ENCODE results near the gene GRIK5. TPM values are rescaled to one million over a fixed set of nuclear protein-coding genes. Genes with fewer than 3 reads are reported as not detected.
"Not testable (repeated sequence)": the region's sequence is repeated elsewhere in the genome, so short reads cannot be mapped to it uniquely, and the experiment has no call there.

Gene GRIK5
- total RNA-seq, 2 experiments from 2014 or later: 0.38 to 0.68 TPM

DNA sequence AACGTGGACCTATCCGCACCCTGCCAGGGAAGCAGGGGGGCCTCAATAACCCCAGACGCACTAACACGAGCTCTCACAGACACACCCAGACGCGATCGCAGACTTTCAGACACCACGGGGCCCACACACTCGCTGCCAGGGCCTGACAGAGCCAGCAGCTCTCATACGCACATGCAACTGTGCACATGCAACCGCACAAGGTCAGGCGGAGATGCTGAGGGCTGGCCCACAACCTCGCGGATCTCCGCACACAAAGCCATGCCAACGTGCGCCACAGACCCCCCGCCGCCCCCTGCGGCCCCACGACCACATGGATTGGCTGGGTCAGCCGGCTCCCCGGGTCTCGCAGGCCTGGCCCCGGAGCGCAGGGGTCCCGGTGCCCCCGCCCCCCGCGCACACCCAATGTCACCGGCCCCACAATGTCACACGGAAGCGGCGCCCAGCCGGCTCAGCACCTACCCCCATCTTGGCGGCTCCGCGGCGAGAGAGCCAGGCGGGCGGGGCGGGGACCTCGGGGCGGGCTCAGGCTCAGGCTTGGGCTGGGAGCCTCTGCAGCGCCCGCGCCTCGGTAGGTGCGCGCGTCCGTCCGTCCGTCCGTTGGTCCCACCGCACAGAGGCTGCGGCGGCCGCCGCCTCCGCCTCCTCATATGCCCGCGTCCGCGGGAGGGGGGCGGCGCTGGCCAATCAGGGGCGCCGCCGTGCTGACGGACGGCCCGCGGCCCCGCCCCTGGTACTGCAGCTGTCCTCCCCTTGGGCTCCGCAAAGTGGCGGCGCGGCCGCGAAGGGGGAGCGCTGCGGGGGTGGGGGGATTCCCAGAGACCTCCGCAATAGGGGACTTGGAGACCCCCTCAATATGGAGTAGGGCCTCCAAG, 76.2 kb downstream of the GRIK5 start, which contains the start of gene ATP1A3:
ATP1A3 (minus strand) TSS at position 619 of the 872 bp plus-strand sequence; CDS start at position 465, 154 bp downstream.
- ChIA-PET CTCF (interaction anchor here (0.5 to 0.6 kb wide), 2 partner anchors 80 to 120 kb away, joined by 3 read pairs; no protein-coding TSS in a partner anchor), POLR2A (no interaction called here)
- H3K27ac Mint-ChIP-seq: no peak within 1 kb of the TSS
- DNase-seq: peak; percentile 63
- peaks cover 44% of the 10 kb centered on the region for H3K27me3 Mint-ChIP-seq
- no peaks in the 10 kb centered on the region for H3K36me3 Mint-ChIP-seq (ENCODE audit: low read depth)
- H3K4me1 Mint-ChIP-seq: peaks cover 32% of the 10 kb centered on the region
- no peaks in the 10 kb centered on the region for H3K9me3 Mint-ChIP-seq
- H3K4me3 Mint-ChIP-seq: peak within 1 kb of the TSS; percentile 66

DNA sequence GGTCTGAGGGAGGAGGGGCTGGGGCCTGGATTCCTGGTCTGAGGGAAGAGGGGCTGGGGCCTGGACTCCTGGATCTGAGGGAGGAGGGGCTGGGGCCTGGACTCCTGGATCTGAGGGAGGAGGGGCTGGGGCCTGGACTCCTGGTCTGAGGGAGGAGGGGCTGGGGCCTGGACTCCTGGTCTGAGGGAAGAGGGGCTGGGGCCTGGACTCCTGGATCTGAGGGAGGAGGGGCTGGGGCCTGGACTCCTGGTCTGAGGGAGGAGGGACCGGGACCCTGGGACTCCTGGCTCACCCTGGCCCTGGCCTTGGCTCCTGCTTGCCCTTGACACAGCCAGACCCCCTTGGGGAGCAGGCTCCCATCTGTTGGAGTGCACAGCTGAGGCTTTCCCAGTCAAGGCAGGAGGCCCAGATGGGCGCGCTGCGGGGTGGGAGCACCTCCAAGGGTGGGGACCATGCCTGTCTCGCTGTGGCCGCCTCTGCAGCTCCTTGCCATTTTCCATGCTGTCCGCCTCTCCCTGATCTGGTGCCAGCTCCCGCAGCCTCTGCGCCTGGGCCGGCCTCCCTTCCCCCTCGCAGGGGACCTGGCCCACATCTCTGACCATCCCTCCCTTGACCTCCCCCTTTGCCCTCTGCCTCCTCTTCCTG, 78.0 kb downstream of the GRIK5 start:
- H3K27ac Mint-ChIP-seq; POLR2A ChIA-PET; CTCF ChIA-PET; H3K4me3 Mint-ChIP-seq; DNase-seq; H3K36me3 Mint-ChIP-seq (ENCODE audit: low read depth); H3K9me3 Mint-ChIP-seq: not testable (repeated sequence)
- H3K27me3 Mint-ChIP-seq: peaks cover 32% of the 10 kb centered on the region
- peaks cover 24% of the 10 kb centered on the region for H3K4me1 Mint-ChIP-seq

DNA sequence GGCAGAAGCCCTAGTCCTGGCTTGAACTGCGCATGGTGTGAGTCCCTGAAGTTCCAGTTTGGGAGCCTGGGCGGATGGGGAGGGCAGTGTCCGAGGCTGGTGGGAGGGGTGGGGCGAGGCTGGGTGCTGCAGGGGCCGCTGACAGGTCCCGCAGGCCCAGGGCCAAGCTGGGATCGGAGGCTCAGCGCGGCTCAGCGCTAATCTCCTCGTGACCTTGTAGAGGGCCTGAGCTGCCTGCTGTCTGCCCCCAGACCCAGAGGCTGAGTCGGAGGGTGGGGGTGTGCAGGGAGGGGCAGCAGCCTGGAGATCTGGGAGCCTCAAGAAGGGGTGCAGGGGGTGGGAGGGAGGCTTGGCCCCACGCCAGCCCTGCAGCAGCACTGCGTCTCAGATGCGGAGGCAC, 79.0 kb downstream of the GRIK5 start:
- POLR2A ChIA-PET: no interaction called here
- Mint-ChIP-seq H3K4me1 (peaks cover 17% of the 10 kb centered on the region), H3K27ac (no peak overlapping the region)

DNA sequence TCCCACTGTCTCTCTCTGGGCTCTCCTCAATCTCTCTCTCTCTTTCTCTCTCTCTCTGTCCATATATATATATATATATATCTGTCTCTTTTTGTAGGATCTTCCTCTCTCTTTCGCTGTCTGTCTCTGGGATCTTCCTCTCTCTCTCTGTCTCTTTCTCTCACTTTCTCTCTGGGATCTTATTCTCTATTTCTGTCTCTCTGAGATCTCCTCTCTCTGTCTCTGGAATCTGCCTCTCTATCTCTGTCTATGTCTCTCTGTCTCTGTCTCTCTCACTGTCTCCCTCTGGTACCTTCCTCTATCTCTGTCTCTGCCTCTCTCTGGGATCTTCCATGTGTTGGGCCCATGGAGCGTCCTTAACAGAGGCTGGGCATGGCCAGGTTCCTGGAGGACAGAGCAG, 79.4 kb downstream of the GRIK5 start:
- H3K9me3 Mint-ChIP-seq: no peaks in the 10 kb centered on the region
- POLR2A ChIA-PET: no interaction called here
- H3K36me3 Mint-ChIP-seq (ENCODE audit: low read depth): no peaks in the 10 kb centered on the region
- H3K4me1 Mint-ChIP-seq: peaks cover 17% of the 10 kb centered on the region
- no peak for DNase-seq
- no peak overlapping the region for H3K4me3 Mint-ChIP-seq
- peaks cover 20% of the 10 kb centered on the region for H3K27me3 Mint-ChIP-seq
- H3K27ac Mint-ChIP-seq: no peak overlapping the region
- CTCF ChIA-PET: no interaction called here

More for the DNA sequence above, 79.0 kb downstream of the GRIK5 start:
- Mint-ChIP-seq H3K9me3 (no peaks in the 10 kb centered on the region), H3K4me3 (no peak overlapping the region), H3K27me3 (peaks cover 23% of the 10 kb centered on the region), H3K36me3 (ENCODE audit: low read depth) (no peaks in the 10 kb centered on the region)
- CTCF ChIA-PET: no interaction called here
- DNase-seq: no peak

DNA sequence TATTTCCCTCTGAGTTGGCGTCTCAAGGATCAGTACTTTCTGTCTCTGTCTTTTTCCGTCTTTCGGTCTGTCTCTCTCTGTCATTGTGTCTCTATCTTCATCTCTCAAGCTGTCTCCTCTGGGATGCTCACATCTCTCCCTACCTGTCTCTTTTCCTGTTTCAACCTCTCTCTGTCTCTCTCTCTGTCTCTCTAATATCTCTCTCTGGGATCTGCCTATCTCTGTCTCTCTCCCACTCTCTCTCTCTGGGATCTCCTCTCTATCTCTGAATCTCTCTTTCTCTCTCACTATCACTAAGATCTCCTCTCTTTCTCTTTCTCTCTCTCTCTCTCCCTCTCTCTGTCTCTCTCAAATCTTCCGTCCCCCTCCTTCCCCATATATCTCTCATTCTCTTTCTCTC, 80.0 kb downstream of the GRIK5 start:
- DNase-seq: no peak
- H3K27ac Mint-ChIP-seq: no peak overlapping the region
- H3K27me3 Mint-ChIP-seq: peaks cover 14% of the 10 kb centered on the region
- no peaks in the 10 kb centered on the region for H3K36me3 Mint-ChIP-seq (ENCODE audit: low read depth)
- CTCF ChIA-PET: no interaction called here
- peaks cover 12% of the 10 kb centered on the region for H3K4me1 Mint-ChIP-seq
- POLR2A ChIA-PET: no interaction called here
- H3K9me3 Mint-ChIP-seq: no peaks in the 10 kb centered on the region
- H3K4me3 Mint-ChIP-seq: no peak overlapping the region

DNA sequence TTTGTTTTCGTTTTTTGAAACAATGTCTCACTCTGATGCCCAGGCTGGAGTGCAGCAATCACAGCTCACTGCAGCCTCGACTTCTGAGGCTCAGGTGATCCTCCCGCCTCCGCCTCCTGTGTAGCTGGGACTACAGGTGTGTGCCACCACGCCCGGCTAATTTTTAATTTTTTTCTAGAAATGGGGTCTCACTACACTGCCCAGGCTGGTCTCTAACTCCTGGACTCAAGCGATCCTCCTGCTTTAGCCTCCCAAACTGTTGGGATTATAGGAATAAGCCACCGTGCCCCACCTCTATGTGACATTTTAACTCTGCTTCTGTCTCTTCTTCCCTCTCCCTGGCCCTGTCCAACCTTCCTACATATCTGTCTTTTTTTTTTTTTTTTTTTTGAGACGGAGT, 81.1 kb downstream of the GRIK5 start:
- ChIA-PET CTCF (interaction anchor here (0.7 kb wide), 1 partner anchor 200 kb away, joined by 3 read pairs; no protein-coding TSS in a partner anchor), POLR2A (no interaction called here)
- H3K27ac Mint-ChIP-seq: no peak overlapping the region
- H3K9me3 Mint-ChIP-seq: no peaks in the 10 kb centered on the region
- peaks cover 9% of the 10 kb centered on the region for H3K27me3 Mint-ChIP-seq
- H3K36me3 Mint-ChIP-seq (ENCODE audit: low read depth): no peaks in the 10 kb centered on the region
- DNase-seq: no peak
- peaks cover 7% of the 10 kb centered on the region for H3K4me1 Mint-ChIP-seq
- no peak overlapping the region for H3K4me3 Mint-ChIP-seq

DNA sequence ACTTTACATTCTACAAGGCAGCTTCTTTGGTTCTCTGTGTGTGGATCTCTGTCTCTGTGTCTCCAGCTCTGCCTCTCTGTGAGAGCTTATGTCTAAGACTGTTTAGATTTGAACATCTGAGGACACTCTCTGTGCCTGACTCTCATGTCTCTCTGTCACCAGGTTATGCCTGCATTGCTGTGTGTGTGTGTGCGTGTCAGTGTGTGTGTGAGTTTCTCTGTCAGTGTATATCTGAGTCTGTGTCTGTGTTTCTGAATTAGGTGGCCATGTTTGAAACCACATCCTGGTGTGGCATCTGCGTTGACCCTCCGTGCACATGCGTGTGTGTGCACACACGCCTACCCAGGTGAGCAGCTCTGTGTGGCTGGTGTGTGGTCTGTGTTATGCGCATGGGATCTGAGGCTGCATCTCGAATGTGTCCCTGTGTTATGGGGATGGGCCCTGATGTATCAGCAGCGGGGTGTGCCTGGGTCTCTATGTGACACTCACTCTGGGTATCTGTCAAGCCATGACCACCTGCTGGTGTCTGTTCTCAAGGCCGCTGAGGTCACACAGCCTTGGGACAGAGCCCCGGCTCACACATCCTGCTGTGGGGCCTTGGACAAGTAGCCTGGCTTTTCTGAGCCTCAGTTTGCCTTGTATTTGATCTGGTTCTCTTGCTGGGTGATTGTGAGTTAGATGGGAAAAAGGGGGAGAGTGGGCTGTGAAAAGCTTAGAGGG, 82.7 kb downstream of the GRIK5 start:
- CTCF ChIA-PET: no interaction called here
- POLR2A ChIA-PET: no interaction called here
- H3K27ac Mint-ChIP-seq: no peak overlapping the region
- H3K4me3 Mint-ChIP-seq: no peak overlapping the region
- no peaks in the 10 kb centered on the region for H3K4me1 Mint-ChIP-seq
- H3K9me3 Mint-ChIP-seq: no peaks in the 10 kb centered on the region
- no peaks in the 10 kb centered on the region for H3K27me3 Mint-ChIP-seq
- no peak for DNase-seq
- H3K36me3 Mint-ChIP-seq (ENCODE audit: low read depth): no peaks in the 10 kb centered on the region

DNA sequence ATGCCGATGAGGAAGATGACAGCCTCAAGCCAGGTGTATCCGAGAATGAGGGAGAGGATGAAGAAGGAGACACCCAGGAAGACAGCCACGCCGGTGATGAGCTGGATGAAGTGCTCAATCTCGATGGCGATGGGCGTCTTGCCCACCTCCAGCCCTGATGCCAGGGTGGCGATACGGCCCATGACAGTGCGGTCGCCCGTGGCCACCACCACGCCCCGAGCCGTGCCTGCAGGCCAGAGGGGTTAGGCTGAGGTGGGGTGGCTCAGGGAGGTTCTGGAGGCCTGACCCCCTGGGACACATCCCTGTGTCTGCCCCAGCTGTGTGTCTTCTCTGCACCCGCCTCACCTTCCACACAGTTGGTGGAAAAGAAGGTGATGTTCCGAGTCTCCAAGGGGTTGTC, 85.0 kb downstream of the GRIK5 start:
- no peak for DNase-seq
- H3K27me3 Mint-ChIP-seq: no peaks in the 10 kb centered on the region
- H3K36me3 Mint-ChIP-seq (ENCODE audit: low read depth): no peaks in the 10 kb centered on the region
- H3K9me3 Mint-ChIP-seq: no peaks in the 10 kb centered on the region
- H3K27ac Mint-ChIP-seq: no peak overlapping the region
- CTCF ChIA-PET: no interaction called here
- POLR2A ChIA-PET: no interaction called here
- no peak overlapping the region for H3K4me3 Mint-ChIP-seq
- H3K4me1 Mint-ChIP-seq: no peaks in the 10 kb centered on the region

DNA sequence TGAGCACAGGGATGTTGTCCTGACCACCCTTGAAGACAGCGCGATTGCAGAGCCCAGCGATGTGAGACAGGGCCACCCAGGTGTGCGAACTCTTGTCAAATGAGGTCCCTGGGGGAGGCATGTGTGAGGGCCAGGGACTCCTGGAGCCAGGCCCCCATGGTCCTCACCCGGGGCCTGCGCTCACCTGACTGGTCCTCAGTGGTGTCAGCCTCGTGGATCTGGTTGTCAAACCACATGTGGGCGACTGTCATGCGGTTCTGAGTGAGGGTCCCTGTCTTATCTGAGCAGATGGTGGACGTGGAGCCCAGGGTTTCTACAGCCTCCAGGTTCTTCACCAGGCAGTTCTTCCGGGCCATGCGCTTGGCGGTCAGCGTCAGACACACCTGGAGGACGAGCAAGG, 88.3 kb downstream of the GRIK5 start:
- ChIA-PET CTCF (no interaction called here), POLR2A (no interaction called here)
- Mint-ChIP-seq H3K4me1 (no peaks in the 10 kb centered on the region), H3K4me3 (no peak overlapping the region), H3K27ac (no peak overlapping the region), H3K27me3 (no peaks in the 10 kb centered on the region), H3K36me3 (ENCODE audit: low read depth) (no peaks in the 10 kb centered on the region), H3K9me3 (no peaks in the 10 kb centered on the region)
- DNase-seq: no peak

DNA sequence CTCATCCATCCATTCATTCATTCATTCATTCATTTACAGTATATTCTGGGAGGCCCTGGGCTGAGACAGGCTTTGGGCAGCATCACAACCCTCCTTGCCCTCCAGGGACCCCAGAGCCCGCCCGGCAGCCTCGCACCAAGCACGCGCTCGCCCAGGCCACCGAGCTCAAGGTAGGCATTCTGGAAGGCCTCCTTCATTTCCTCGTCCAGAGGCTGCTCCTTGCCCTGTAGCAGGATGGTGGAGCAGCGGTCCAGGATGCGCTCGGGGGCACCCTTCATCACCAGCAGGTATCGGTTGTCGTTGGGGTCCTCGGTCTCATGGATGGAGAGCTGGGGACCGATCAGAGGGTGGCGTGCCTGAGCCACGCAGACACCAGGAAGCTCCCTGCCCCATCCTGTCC, 91.5 kb downstream of the GRIK5 start:
- POLR2A ChIA-PET: no interaction called here
- no peak for DNase-seq
- H3K27me3 Mint-ChIP-seq: no peaks in the 10 kb centered on the region
- H3K36me3 Mint-ChIP-seq (ENCODE audit: low read depth): no peaks in the 10 kb centered on the region
- H3K4me1 Mint-ChIP-seq: no peaks in the 10 kb centered on the region
- no peak overlapping the region for H3K27ac Mint-ChIP-seq
- CTCF ChIA-PET: no interaction called here
- no peak overlapping the region for H3K4me3 Mint-ChIP-seq
- H3K9me3 Mint-ChIP-seq: no peaks in the 10 kb centered on the region

DNA sequence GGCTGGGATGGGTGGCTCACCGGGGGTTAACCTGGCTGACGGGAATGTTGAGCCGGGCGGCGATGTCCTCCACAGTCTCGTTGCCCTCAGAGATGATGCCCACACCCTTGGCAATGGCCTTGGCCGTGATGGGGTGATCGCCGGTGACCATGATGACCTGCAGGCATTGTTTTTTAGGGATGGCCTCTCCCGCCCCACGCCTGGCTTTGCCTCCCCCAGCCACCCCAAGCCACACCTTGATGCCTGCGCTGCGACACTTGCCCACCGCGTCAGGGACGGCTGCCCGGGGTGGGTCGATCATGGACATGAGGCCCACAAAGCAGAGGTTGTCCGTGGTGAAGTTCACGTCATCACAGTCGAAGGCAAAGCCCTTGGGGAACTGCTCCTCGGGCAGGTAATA, 92.1 kb downstream of the GRIK5 start:
- Mint-ChIP-seq H3K36me3 (ENCODE audit: low read depth) (no peaks in the 10 kb centered on the region), H3K4me1 (no peaks in the 10 kb centered on the region), H3K4me3 (no peak overlapping the region), H3K9me3 (no peaks in the 10 kb centered on the region), H3K27me3 (no peaks in the 10 kb centered on the region), H3K27ac (no peak overlapping the region)
- POLR2A ChIA-PET: no interaction called here
- DNase-seq: no peak
- CTCF ChIA-PET: no interaction called here

DNA sequence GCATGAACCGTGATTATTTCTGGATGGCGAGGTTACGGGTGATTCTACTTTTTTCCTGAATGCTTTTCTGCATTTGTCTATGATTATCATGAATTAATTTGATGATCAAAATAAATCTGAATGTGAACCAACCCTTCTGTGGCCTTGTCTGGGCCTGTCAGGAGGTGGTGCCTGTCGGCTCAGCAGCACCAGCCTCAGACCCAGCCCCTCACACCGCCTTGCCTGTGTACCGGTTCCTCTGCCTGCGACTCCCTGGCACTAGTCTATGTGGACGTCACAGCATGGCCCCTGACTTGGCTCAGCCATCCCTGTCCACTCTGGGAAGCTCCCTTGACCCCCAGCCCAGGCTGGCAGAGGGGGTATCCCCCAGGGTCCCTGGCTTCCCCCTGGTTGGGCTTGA, 95.4 kb downstream of the GRIK5 start:
- Mint-ChIP-seq H3K27ac (no peak overlapping the region), H3K4me1 (no peaks in the 10 kb centered on the region), H3K27me3 (no peaks in the 10 kb centered on the region), H3K9me3 (no peaks in the 10 kb centered on the region), H3K4me3 (no peak overlapping the region), H3K36me3 (ENCODE audit: low read depth) (no peaks in the 10 kb centered on the region)
- no peak for DNase-seq
- POLR2A ChIA-PET: no interaction called here
- CTCF ChIA-PET: no interaction called here

DNA sequence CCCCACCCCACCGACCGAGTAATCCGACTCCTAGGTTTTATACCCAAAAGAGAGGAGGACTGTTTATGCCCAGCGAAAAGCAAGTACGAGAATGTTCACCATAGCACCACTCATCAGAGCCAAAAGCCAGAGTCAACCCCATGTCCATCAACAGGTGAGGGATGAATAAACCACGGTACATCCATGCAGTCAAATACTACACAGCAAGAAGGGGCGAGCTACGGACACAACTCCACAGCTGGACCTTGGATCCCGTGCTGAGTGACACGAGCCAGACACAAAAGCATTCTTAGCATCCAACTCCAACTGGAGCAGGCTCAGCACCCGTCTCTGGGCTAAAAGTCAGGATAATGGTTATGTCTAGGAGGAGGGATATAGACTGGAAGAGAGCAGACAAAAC, 98.6 kb downstream of the GRIK5 start:
- no peak overlapping the region for H3K27ac Mint-ChIP-seq
- H3K9me3 Mint-ChIP-seq: no peaks in the 10 kb centered on the region
- no peak overlapping the region for H3K4me3 Mint-ChIP-seq
- H3K36me3 Mint-ChIP-seq (ENCODE audit: low read depth): no peaks in the 10 kb centered on the region
- no peaks in the 10 kb centered on the region for H3K4me1 Mint-ChIP-seq
- DNase-seq: no peak
- H3K27me3 Mint-ChIP-seq: no peaks in the 10 kb centered on the region
- POLR2A ChIA-PET: no interaction called here
- CTCF ChIA-PET: no interaction called here

Measured in activated CD4-positive, alpha-beta memory T cell treated with anti-CD3 and anti-CD28 coated beads, Interleukin-2, amount 10 ng/mL, durations not matched to agents 7 days and 5 days (primary cell).